Transverse colon (tissue), 4 donors: ENCODE results near the gene OR10A4.

Experiments
- EP300 ChIP-seq: sonication (generic); formaldehyde crosslinking; IDR thresholded peaks from one replicate; pipeline ENCODE4 v1.6.1; 2017; ENCODE audit warnings: antibody characterized with exemption, low read depth
- POLR2A ChIP-seq: fragments of 450-650 bp; IDR thresholded peaks from one replicate; pipeline ENCODE4 v1.6.1; 2016; ENCODE audit warnings: antibody characterized with exemption, mild to moderate bottlenecking, moderate library complexity
- POLR2AphosphoS5 ChIP-seq, 3 donors: sonication (generic); formaldehyde crosslinking; IDR thresholded peaks; one replicate each; pipeline ENCODE4 v1.6.1; 2016; ENCODE audit warnings: antibody characterized with exemption in 3 of 3
- TF ChIP-seq, protein P1 (sequence below), 5 experiments: fragments of 200-600 bp in 3 of 5; fragments of 450-650 bp in 2 of 5; sonication (generic) in 3 of 5; IDR thresholded peaks; 1 replicate in 2 of 5; 2 replicates in 3 of 5; pipeline ENCODE4 v1.5.1; 2016 to 2017; ENCODE audit warnings: antibody characterized with exemption in 5 of 5, inconsistent platforms in 3 of 5, mild to moderate bottlenecking in 2 of 5, moderate library complexity in 1 of 5

DNA sequence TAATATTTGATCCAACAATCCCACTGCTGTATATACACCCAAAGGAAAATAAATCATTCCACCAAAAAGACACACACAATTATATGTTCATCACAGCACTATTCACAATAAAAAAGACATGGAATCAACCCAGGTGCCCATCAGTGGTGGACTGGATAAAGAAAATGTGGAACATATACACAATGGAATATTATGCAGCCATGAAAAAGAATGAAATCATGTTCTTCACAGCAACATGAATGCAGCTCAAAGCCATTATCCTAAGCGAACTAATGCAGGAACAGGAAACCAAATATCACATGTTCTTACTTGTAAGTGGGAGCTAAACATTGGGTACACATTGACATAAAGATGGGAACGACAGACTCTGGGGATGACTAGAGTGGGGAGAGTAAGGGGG is 43.3 kb downstream of the OR10A4 start:
- TF ChIP-seq, protein P1, sequence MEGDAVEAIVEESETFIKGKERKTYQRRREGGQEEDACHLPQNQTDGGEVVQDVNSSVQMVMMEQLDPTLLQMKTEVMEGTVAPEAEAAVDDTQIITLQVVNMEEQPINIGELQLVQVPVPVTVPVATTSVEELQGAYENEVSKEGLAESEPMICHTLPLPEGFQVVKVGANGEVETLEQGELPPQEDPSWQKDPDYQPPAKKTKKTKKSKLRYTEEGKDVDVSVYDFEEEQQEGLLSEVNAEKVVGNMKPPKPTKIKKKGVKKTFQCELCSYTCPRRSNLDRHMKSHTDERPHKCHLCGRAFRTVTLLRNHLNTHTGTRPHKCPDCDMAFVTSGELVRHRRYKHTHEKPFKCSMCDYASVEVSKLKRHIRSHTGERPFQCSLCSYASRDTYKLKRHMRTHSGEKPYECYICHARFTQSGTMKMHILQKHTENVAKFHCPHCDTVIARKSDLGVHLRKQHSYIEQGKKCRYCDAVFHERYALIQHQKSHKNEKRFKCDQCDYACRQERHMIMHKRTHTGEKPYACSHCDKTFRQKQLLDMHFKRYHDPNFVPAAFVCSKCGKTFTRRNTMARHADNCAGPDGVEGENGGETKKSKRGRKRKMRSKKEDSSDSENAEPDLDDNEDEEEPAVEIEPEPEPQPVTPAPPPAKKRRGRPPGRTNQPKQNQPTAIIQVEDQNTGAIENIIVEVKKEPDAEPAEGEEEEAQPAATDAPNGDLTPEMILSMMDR (IDR thresholded peaks at IDR 0.05): no peak
- TF ChIP-seq POLR2AphosphoS5 (IDR thresholded peaks at IDR 0.05): no peak
- no peak for TF ChIP-seq EP300
- no peak for TF ChIP-seq POLR2A
